Stimulated activated effector memory CD8-positive, alpha-beta T cell treated with anti-CD3 and anti-CD28 coated beads, Interleukin-12 subunit alpha, Interleukin-12 subunit beta, amount 100 ng/mL, for 72 hours (primary cell): ENCODE data around the gene PRSS8.
"Not testable (repeated sequence)": the region's sequence is repeated elsewhere in the genome, so short reads cannot be mapped to it uniquely, and the experiment has no call there.

Source experiments
- ATAC-seq: fragments of 150-1000 bp; cut with Tn5 transposase; 2 replicates; pipeline ENCODE4 v1.10.0; 2021
- DNase-seq, 2 donors: peaks; one replicate each; pipeline ENCODE4 v3.0.0; 2021 to 2022; ENCODE audit warnings: low spot score in 2 of 2
- H3K27ac Mint-ChIP-seq: one replicate; pipeline ENCODE4 v1.8.0; 2022; ENCODE audit warnings: mild to moderate bottlenecking, mixed read lengths
- H3K36me3 Mint-ChIP-seq: one replicate; pipeline ENCODE4 v1.8.0; 2022; ENCODE audit warnings: mild to moderate bottlenecking, mixed read lengths
- H3K4me1 Mint-ChIP-seq: one replicate; pipeline ENCODE4 v1.8.0; 2022; ENCODE audit warnings: mixed read lengths
- H3K4me3 Mint-ChIP-seq: one replicate; pipeline ENCODE4 v1.8.0; 2022; ENCODE audit warnings: mild to moderate bottlenecking, mixed read lengths
- H3K9me3 Mint-ChIP-seq: one replicate; pipeline ENCODE4 v1.8.0; 2022; ENCODE audit warnings: mixed read lengths

PRSS8 gene

DNA sequence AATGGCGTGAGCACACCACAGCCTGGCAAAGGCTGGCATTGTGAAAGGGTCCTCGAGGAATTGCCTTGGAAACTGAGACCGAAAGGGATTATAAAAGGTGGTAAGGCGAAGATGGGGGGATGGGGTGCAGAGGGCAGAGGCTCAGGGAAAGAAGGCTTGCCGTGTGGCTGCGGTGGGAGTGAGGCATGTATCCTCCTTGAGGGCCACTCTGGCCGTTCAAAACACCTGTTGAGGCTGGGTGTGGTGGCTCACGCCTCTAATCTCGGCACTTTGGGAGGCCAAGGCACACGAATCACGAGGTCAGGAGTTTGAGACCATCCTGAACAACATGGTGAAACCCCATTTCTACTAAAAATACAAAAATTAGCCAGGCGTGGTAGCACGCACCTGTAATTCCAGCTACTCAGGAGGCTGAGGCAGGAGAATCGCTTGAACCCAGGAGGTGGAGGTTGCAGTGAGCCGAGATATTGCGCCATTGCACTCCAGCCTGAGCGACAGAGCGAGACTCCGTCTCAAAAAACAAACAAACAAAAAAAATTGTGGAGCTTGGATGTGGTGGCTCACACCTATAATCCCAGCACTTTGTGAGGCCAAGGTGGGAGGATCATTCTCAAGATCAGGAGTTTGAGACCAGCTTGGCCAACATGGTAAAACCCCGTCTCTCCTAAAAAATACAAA, 1.4 kb upstream of the PRSS8 start:
- ATAC-seq, H3K4me1 Mint-ChIP-seq, DNase-seq, H3K9me3 Mint-ChIP-seq, H3K4me3 Mint-ChIP-seq, H3K36me3 Mint-ChIP-seq, H3K27ac Mint-ChIP-seq: not testable (repeated sequence)

DNA sequence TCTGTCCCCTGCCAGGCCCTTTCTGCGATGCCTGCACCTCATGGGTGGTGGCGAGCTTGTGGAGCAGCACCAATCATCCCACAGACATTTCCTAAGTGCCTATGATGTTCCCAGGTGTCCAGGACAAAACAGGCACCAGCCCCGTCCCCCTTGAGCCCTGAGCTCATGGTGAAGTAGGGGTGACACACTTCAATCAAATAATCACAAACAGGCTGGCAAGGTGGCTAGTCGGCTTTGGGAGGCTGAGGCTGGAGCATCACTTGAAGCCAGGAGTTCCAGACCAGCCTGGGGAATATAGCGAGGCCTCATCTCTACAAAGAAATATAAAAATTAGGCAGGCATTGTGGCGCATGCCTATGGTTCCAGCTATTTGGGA, 748 bp upstream of the PRSS8 start:
- H3K36me3 Mint-ChIP-seq: no peaks in the 10 kb centered on the region
- H3K27ac Mint-ChIP-seq: no peak overlapping the region
- DNase-seq (no peak), ATAC-seq (no peak)
- no peaks in the 10 kb centered on the region for H3K4me1 Mint-ChIP-seq
- H3K9me3 Mint-ChIP-seq: no peaks in the 10 kb centered on the region
- no peak overlapping the region for H3K4me3 Mint-ChIP-seq

GRCh38 chr16:31134625-31135534, 647 bp downstream of the PRSS8 start:
- H3K36me3 Mint-ChIP-seq: no peaks in the 10 kb centered on the region
- no peaks in the 10 kb centered on the region for H3K4me1 Mint-ChIP-seq
- H3K27ac Mint-ChIP-seq: peak overlapping the region; percentile 49
- DNase-seq (no peak), ATAC-seq (no peak)
- H3K9me3 Mint-ChIP-seq: no peaks in the 10 kb centered on the region
- H3K4me3 Mint-ChIP-seq: no peak overlapping the region

- ATAC-seq: no peak
- Mint-ChIP-seq H3K4me1 (no peaks in the 10 kb centered on the region), H3K9me3 (no peaks in the 10 kb centered on the region), H3K27ac (peak overlapping the region; percentile 49), H3K36me3 (no peaks in the 10 kb centered on the region), H3K4me3 (no peak overlapping the region)
- DNase-seq: no peak
Measured at GRCh38 chr16:31134091-31134571, 1.4 kb downstream of the PRSS8 start.

GRCh38 chr16:31133046-31133501, 2.5 kb downstream of the PRSS8 start:
- ATAC-seq (no peak), DNase-seq (no peak)
- Mint-ChIP-seq H3K4me1 (no peaks in the 10 kb centered on the region), H3K4me3 (no peak overlapping the region), H3K36me3 (no peaks in the 10 kb centered on the region), H3K9me3 (no peaks in the 10 kb centered on the region), H3K27ac (no peak overlapping the region)

DNA sequence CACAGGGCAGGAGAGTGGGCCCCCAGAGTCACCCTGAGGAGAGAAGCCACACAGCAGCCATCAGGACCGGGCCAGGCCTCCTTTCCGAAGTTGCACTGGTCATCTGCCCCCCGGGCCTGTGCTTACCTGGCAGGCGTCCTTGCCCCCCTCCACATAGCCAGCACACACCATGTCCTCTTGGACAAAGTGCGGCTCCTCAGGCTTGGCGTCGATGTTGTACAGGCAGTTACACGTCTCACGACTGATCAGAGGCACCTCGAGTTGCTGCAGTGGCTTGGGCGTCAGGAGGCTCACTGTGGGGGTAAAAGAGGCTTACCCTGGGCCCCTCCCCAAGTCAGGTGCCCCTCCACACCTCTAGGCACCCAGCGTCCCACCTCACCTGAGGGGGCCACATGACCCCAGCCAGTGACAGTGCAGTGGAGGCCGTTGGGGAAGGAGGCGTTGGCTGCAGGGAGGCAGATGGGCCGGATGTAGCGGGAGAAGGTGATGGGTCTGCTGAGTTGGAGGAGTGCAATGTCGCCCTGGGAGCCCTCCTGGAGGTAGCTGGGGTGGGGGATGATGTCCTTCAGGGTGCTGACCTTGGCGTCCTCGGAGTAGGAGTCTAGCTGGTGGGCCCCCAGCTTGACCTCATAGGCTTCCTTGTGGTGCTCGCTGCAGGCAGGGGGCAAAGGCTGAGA, 3.1 kb downstream of the PRSS8 start:
- Mint-ChIP-seq H3K4me1 (no peaks in the 10 kb centered on the region), H3K9me3 (no peaks in the 10 kb centered on the region), H3K4me3 (no peak overlapping the region), H3K27ac (no peak overlapping the region), H3K36me3 (peaks cover under 1% of the 10 kb centered on the region)
- DNase-seq: no peak
- no peak for ATAC-seq

DNA sequence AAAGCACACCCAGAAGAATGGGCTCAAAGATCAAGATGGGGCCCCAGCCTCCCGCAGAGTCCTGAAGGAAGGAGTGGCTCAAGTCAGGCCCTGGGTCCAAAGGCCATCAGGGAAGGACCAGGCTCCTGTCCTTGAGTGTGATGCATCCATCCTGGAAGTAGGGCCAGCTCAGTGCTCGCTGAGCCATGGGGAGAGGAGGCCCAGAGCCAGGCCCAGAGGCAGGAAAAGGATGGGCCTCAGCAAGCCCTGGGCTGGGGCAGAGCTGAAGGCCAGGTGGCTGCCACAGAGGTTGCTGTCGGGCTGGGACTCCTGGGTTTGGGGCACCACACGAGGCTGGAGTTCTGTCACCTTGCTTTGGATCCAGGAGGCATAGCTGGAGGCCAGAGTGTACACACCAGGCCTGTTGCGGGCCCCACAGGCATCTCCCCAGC, 3.7 kb downstream of the PRSS8 start:
- Mint-ChIP-seq H3K9me3 (no peaks in the 10 kb centered on the region), H3K36me3 (peaks cover 6% of the 10 kb centered on the region)
- ATAC-seq: no peak

DNA sequence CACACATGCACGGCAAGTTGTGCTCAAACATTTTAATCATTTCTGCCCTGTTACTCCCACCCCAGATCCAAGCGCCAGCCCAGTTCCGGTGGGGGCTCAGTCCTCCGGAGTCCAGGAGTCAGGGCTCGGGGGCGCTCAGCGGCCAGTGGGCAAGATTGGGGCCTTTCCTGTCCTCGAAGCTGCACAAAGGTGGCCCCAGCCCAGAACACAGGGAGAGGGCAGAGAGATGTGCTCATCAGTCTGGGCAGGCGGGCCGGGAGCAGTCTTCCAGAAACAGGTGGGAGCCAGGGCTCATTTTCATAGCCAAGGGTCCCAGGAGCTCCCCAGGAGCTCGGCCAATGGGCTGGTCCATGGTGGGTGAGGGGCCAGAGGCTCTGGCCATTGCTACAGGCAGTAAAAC, 4.1 kb downstream of the PRSS8 start:
- Mint-ChIP-seq H3K9me3 (no peaks in the 10 kb centered on the region), H3K4me1 (peaks cover under 1% of the 10 kb centered on the region), H3K27ac (peak overlapping the region; percentile 23), H3K36me3 (peaks cover 10% of the 10 kb centered on the region), H3K4me3 (no peak overlapping the region)
- ATAC-seq (no peak), DNase-seq (no peak)

More for the DNA sequence above, 3.7 kb downstream of the PRSS8 start:
- DNase-seq: no peak
- Mint-ChIP-seq H3K4me3 (no peak overlapping the region), H3K27ac (peak overlapping the region; percentile 23), H3K4me1 (no peaks in the 10 kb centered on the region)

GRCh38 chr16:31130899-31131298, 4.6 kb downstream of the PRSS8 start:
- no peak overlapping the region for H3K4me3 Mint-ChIP-seq

DNA sequence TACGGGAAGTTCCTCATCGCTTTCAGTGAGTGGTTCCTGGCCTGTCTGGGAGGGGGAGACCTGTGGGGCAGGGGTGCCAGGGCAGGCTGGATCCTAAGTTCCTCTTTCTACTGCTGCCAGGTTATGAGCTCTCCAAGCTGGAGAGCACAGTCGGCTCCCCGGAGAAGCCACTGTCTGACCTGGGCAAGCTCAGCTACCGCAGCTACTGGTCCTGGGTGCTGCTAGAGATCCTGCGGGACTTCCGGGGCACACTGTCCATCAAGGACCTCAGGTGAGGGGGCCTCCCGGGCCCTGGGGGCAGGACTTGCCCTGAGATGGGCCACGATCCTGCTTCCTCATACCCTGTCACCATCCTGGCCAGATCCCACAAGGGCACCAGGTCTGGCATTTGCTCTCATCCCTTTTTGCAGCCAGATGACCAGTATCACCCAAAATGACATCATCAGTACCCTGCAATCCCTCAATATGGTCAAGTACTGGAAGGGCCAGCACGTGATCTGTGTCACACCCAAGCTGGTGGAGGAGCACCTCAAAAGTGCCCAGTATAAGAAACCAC, 5.1 kb downstream of the PRSS8 start:
- H3K4me3 Mint-ChIP-seq: no peak overlapping the region
- H3K36me3 Mint-ChIP-seq: peaks cover 18% of the 10 kb centered on the region
- H3K9me3 Mint-ChIP-seq: no peaks in the 10 kb centered on the region
- H3K4me1 Mint-ChIP-seq: peaks cover 6% of the 10 kb centered on the region
- DNase-seq (no peak), ATAC-seq (no peak)
- H3K27ac Mint-ChIP-seq: no peak overlapping the region

More at GRCh38 chr16:31130899-31131298, 4.6 kb downstream of the PRSS8 start:
- DNase-seq (no peak), ATAC-seq (no peak)
- H3K27ac Mint-ChIP-seq: peak overlapping the region; percentile 23
- no peaks in the 10 kb centered on the region for H3K9me3 Mint-ChIP-seq
- peaks cover 15% of the 10 kb centered on the region for H3K36me3 Mint-ChIP-seq
- H3K4me1 Mint-ChIP-seq: peaks cover 5% of the 10 kb centered on the region

DNA sequence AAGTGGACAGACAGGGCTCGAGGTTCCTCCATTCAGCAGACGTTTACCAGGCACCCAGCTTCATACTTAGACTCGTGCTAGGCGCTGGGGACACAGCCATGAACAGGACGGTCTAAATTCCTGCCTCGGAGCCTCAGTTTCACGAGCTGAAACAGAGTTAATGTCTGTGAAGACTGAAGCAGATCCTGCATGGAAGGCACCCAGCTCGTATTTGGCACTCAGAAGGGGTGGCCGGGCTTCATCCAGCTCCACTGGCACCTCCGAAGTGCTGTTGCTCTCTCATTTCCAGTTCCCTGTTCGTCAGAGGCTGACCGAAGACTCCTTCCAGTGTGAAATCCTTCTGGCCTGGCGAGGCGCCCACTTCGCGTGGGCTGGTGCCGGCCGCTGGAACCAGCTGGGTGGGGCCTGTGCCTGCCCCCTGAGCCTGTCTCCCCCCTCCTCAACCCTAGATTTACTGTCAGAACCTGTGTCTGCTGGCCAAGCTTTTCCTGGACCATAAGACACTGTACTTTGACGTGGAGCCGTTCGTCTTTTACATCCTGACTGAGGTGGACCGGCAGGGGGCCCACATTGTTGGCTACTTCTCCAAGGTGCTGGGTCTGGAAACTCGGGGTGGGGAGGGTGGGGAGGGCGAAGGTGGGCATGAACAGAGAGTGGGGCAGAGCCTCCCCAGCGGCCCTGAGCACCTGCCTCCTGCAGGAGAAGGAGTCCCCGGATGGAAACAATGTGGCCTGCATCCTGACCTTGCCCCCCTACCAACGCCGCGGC, 5.8 kb downstream of the PRSS8 start:
- Mint-ChIP-seq H3K4me3 (no peak overlapping the region), H3K9me3 (no peaks in the 10 kb centered on the region)
- DNase-seq: no peak

GRCh38 chr16:31128711-31129567, 6.6 kb downstream of the PRSS8 start:
- DNase-seq (no peak), ATAC-seq (no peak)
- no peaks in the 10 kb centered on the region for H3K9me3 Mint-ChIP-seq
- H3K4me1 Mint-ChIP-seq: peaks cover 6% of the 10 kb centered on the region
- peaks cover 33% of the 10 kb centered on the region for H3K36me3 Mint-ChIP-seq
- no peak overlapping the region for H3K27ac Mint-ChIP-seq
- no peak overlapping the region for H3K4me3 Mint-ChIP-seq

More for the DNA sequence above, 5.8 kb downstream of the PRSS8 start:
- H3K4me1 Mint-ChIP-seq: peaks cover 6% of the 10 kb centered on the region
- ATAC-seq: no peak
- H3K36me3 Mint-ChIP-seq: peaks cover 25% of the 10 kb centered on the region
- no peak overlapping the region for H3K27ac Mint-ChIP-seq

- Mint-ChIP-seq H3K36me3 (peaks cover 51% of the 10 kb centered on the region), H3K4me1 (peaks cover 6% of the 10 kb centered on the region), H3K4me3 (no peak overlapping the region), H3K9me3 (no peaks in the 10 kb centered on the region), H3K27ac (peak overlapping the region; percentile 14)
- DNase-seq (no peak), ATAC-seq (no peak)
Measured at GRCh38 chr16:31127182-31127581, 8.3 kb downstream of the PRSS8 start.

- Mint-ChIP-seq H3K36me3 (peaks cover 64% of the 10 kb centered on the region), H3K4me3 (no peak overlapping the region)
- DNase-seq: no peak
Measured at GRCh38 chr16:31125844-31126243, 9.7 kb downstream of the PRSS8 start.

More at GRCh38 chr16:31125844-31126243, 9.7 kb downstream of the PRSS8 start:
- H3K9me3 Mint-ChIP-seq: no peaks in the 10 kb centered on the region
- H3K4me1 Mint-ChIP-seq: peaks cover 6% of the 10 kb centered on the region
- no peak for ATAC-seq
- peak overlapping the region; percentile 77 for H3K27ac Mint-ChIP-seq
